K562 (cell line): ENCODE results near the gene CNOT1. TPM values are rescaled to one million over a fixed set of nuclear protein-coding genes. Genes with fewer than 3 reads are reported as not detected.

Experiments
- ATAC-seq: fragments of 200-7000 bp; cut with Tn5 transposase; 3 replicates; pipeline ENCODE4 v1.9.1; 2020; ENCODE audit warnings: moderate library complexity
- BruUV-seq: library from RNA; stranded (reverse); fragments of 400-500 nt; replicated peaks from 2 replicates; lab custom pipeline; 2021; lab: Mats Ljungman, UMichigan
- CTCF ChIA-PET: fragments of 300-600 bp; formaldehyde crosslinking; extraction: SDS; loops from one replicate; lab custom pipeline; 2021; ENCODE audit warnings: low intra/inter-chr PET ratio; lab: Yijun Ruan, JAX
- POLR2A ChIA-PET: fragments of 300-600, 350-650 bp; sonication (Branson Sonifier 250); formaldehyde crosslinking; extraction: SDS; loops from one replicate; lab custom pipeline; 2021; ENCODE audit warnings: antibody characterized with exemption, inconsistent platforms; lab: Yijun Ruan, JAX
- DNase-seq, 4 experiments: peaks; one replicate each; pipeline versions ENCODE4 v3.0.0 to v3.0.0-alpha.2; 2011 to 2018; ENCODE audit warnings: low spot score in 3 of 4, mixed read lengths in 3 of 4; ENCODE audit errors: extremely low read depth in 1 of 4
- FAIRE-seq: peaks from 2 replicates; lab custom pipeline; 2011; peaks lifted over from hg19 to GRCh38; lab: Jason Lieb, UNC
- H2AFZ ChIP-seq: 2 replicates; pipeline ENCODE4 v1.6.0; 2011; ENCODE audit warnings: low read depth, low read length, control low read depth, inconsistent platforms
- H3K27ac ChIP-seq: fragments of 200-600 bp; 3 replicates; pipeline ENCODE4 v1.8.0; 2011; ENCODE audit warnings: low read depth, mild to moderate bottlenecking, control low read depth, inconsistent platforms, low read length, moderate library complexity, mixed read lengths; ENCODE audit errors: extremely low read depth
- H3K27me3 ChIP-seq, 2 experiments: fragments of 300-600 bp in 1 of 2; 2 replicates in 1 of 2; 3 replicates in 1 of 2; pipeline versions ENCODE4 v1.6.0 to v1.8.0; 2011; ENCODE audit warnings: inconsistent platforms in 2 of 2, low read length in 2 of 2, mild to moderate bottlenecking in 1 of 2, mixed read lengths in 1 of 2, moderate library complexity in 1 of 2; ENCODE audit not compliant: control insufficient read depth in 2 of 2, insufficient read depth in 2 of 2
- H3K36me3 ChIP-seq: fragments of 300-600 bp; 3 replicates; pipeline ENCODE4 v1.8.0; 2011; ENCODE audit warnings: mild to moderate bottlenecking, low read length, inconsistent platforms; ENCODE audit not compliant: control insufficient read depth, insufficient read depth
- H3K4me1 ChIP-seq, 2 experiments: fragments of 200-600 bp in 1 of 2; replicated peaks in 1 of 2; 2 replicates in 1 of 2; 3 replicates in 1 of 2; pipeline versions ENCODE4 v1.5.1 to v1.8.0; 2011; ENCODE audit warnings: inconsistent platforms in 2 of 2, low read length in 2 of 2, mild to moderate bottlenecking in 1 of 2, mixed read lengths in 1 of 2, moderate library complexity in 1 of 2; ENCODE audit not compliant: control insufficient read depth in 2 of 2, insufficient read depth in 2 of 2
- H3K4me2 ChIP-seq: 2 replicates; pipeline ENCODE4 v1.6.1; 2011; ENCODE audit warnings: low read length, control low read depth, inconsistent platforms, mixed read lengths; ENCODE audit not compliant: insufficient read depth
- H3K4me3 ChIP-seq: fragments of 200-600 bp; sonication (generic), shearing (Covaris generic); 2 replicates; pipeline ENCODE4 v1.5.1; 2016; ENCODE audit warnings: control low read depth, inconsistent platforms
- H3K79me2 ChIP-seq: fragments of 200-600 bp; 3 replicates; pipeline ENCODE4 v1.8.0; 2011; ENCODE audit warnings: low read length, inconsistent platforms; ENCODE audit not compliant: control insufficient read depth, insufficient read depth
- H3K9ac ChIP-seq, 2 experiments: 2 replicates each; pipeline versions ENCODE4 v1.6.0 to v1.6.1; 2011; ENCODE audit warnings: low read depth in 2 of 2, low read length in 2 of 2, control low read depth in 1 of 2, inconsistent platforms in 1 of 2, mild to moderate bottlenecking in 1 of 2, mixed read lengths in 1 of 2; ENCODE audit not compliant: insufficient read depth in 1 of 2
- H3K9me1 ChIP-seq: one replicate; pipeline ENCODE4 v1.6.0; 2011; ENCODE audit warnings: inconsistent platforms, mild to moderate bottlenecking, low read length, moderate library complexity; ENCODE audit not compliant: control insufficient read depth, insufficient read depth
- H3K9me3 ChIP-seq: replicated peaks from 2 replicates; pipeline ENCODE4 v1.5.1; 2011; ENCODE audit warnings: low read depth, low read length, inconsistent platforms; ENCODE audit not compliant: control insufficient read depth, insufficient read depth
- H4K20me1 ChIP-seq: replicated peaks from 2 replicates; pipeline ENCODE4 v1.6.1; 2011; ENCODE audit warnings: low read length, inconsistent platforms, mixed read lengths; ENCODE audit not compliant: control insufficient read depth, insufficient read depth
- ATF4 ChIP-seq: fragments of 450-650 bp; formaldehyde crosslinking; IDR thresholded peaks from 2 replicates; pipeline ENCODE4 v1.4.0; 2022; ENCODE audit warnings: mild to moderate bottlenecking, moderate library complexity
- C11orf30 ChIP-seq: fragments of 450-650 bp; IDR thresholded peaks from 2 replicates; pipeline ENCODE4 v1.6.1; 2016; ENCODE audit warnings: low read depth, mild to moderate bottlenecking
- EZH2 ChIP-seq: IDR thresholded peaks from 2 replicates; pipeline ENCODE4 v1.6.1; 2012; ENCODE audit warnings: low read depth, mild to moderate bottlenecking, inconsistent platforms, low read length, borderline replicate concordance
- GMEB1 ChIP-seq: fragments of 250-450 bp; sonication (Bioruptor Pico); IDR thresholded peaks from 2 replicates; pipeline ENCODE4 v1.4.0; 2020; ENCODE audit warnings: mild to moderate bottlenecking
- HDAC6 ChIP-seq: IDR thresholded peaks from 2 replicates; pipeline ENCODE4 v1.6.1; 2012; ENCODE audit warnings: low read depth, mild to moderate bottlenecking, control low read depth, inconsistent platforms, low read length, moderate library complexity
- HIVEP1 ChIP-seq: fragments of 250-450 bp; sonication (Bioruptor Pico); IDR thresholded peaks from 2 replicates; pipeline ENCODE4 v1.4.0; 2020; ENCODE audit warnings: mild to moderate bottlenecking
- HNRNPH1 ChIP-seq: fragments of 200-400 bp; formaldehyde crosslinking; optimal IDR thresholded peaks from 2 replicates; pipeline ENCODE3; 2017; ENCODE audit warnings: low read depth, mild to moderate bottlenecking, low read length, moderate library complexity
- HNRNPL ChIP-seq: fragments of 200-400 bp; formaldehyde crosslinking; IDR thresholded peaks from 2 replicates; pipeline ENCODE4 v1.6.1; 2017; ENCODE audit warnings: low read depth, mild to moderate bottlenecking, low read length
- IRF2 ChIP-seq: sonication (generic); formaldehyde crosslinking; IDR thresholded peaks from 2 replicates; pipeline ENCODE4 v1.8.1; 2022; ENCODE audit warnings: mild to moderate bottlenecking, missing genetic modification reagents
- NFRKB ChIP-seq: fragments of 450-650 bp; IDR thresholded peaks from 2 replicates; pipeline ENCODE4 v1.6.1; 2016; ENCODE audit warnings: low read depth
- NUFIP1 ChIP-seq: fragments of 450-650 bp; IDR thresholded peaks from 2 replicates; pipeline ENCODE4 v1.6.1; 2018; ENCODE audit not compliant: partially characterized antibody
- PHF20 ChIP-seq: fragments of 450-650 bp; IDR thresholded peaks from 2 replicates; pipeline ENCODE4 v1.6.1; 2018; ENCODE audit not compliant: partially characterized antibody
- SAFB2 ChIP-seq: fragments of 200-400 bp; formaldehyde crosslinking; IDR thresholded peaks from 2 replicates; pipeline ENCODE4 v1.6.1; 2018; ENCODE audit warnings: borderline replicate concordance, low read length, low read depth, moderate library complexity; ENCODE audit not compliant: severe bottlenecking
- SETDB1 ChIP-seq: IDR thresholded peaks from one replicate; pipeline ENCODE4 v1.6.1; 2012; ENCODE audit warnings: low read length, control low read depth, inconsistent platforms
- TAL1 ChIP-seq: fragments of 450-650 bp; IDR thresholded peaks from 2 replicates; pipeline ENCODE4 v1.6.1; 2016; ENCODE audit warnings: mild to moderate bottlenecking
- THRAP3 ChIP-seq: fragments of 450-650 bp; IDR thresholded peaks from 2 replicates; pipeline ENCODE4 v1.6.1; 2016; ENCODE audit warnings: mild to moderate bottlenecking, inconsistent platforms, borderline replicate concordance
- ZBTB49 ChIP-seq: sonication (generic); formaldehyde crosslinking; IDR thresholded peaks from 2 replicates; pipeline ENCODE4 v1.8.0; 2022; ENCODE audit warnings: missing genetic modification reagents, mild to moderate bottlenecking, borderline replicate concordance
- ZNF324 ChIP-seq: fragments of 250-450 bp; sonication (Bioruptor Pico); IDR thresholded peaks from 2 replicates; pipeline ENCODE4 v1.4.0; 2020; ENCODE audit warnings: mild to moderate bottlenecking
- ZNF431 ChIP-seq: sonication (generic); formaldehyde crosslinking; IDR thresholded peaks from 2 replicates; pipeline ENCODE4 v1.8.0; 2022; ENCODE audit warnings: mild to moderate bottlenecking, missing genetic modification reagents
- ZNF785 ChIP-seq: fragments of 250-450 bp; sonication (Bioruptor Pico); IDR thresholded peaks from 2 replicates; pipeline ENCODE4 v1.4.0; 2020; ENCODE audit warnings: mild to moderate bottlenecking
- WGBS: fragments of 100-300 bp; shearing (Covaris generic); methylation state at CpG from one replicate; pipeline ENCODE4 v1.1.6; 2016; ENCODE audit warnings: low coverage, mixed read lengths; ENCODE audit not compliant: insufficient coverage; ENCODE audit errors: missing lambda C conversion rate; 5-methylcytosine and 5-hydroxymethylcytosine counted together
- in situ Hi-C: fragments of 300-500 bp; cut with MboI; formaldehyde crosslinking; loops from 4 replicates; pipeline ENCODE4 v1.15.0; 2018; ENCODE audit warnings: inconsistent platforms, mixed read lengths
- intact Hi-C: fragments of 100-400 bp; cut with micrococcal nuclease; formaldehyde crosslinking; loops from 2 replicates; pipeline ENCODE4 v1.14.2; 2022
- polyA plus RNA-seq, 8 experiments: library from polyadenylated mRNA; depleted of rRNA in 4 of 8; stranded (reverse) in 5 of 8; unstranded in 3 of 8; fragments of >200 nt; fragmentation: Nextera tagmentation in 2 of 8; fragmentation: Illumina TruSeq in 1 of 8; extraction: Ambion mirVana in 2 of 8; extraction: Trizol in 1 of 8; gene quantifications; 2 replicates each; pipeline versions ENCODE4 v1.2.1 to v1.2.3, GENCODE V29; 2011 to 2014; ENCODE audit warnings: inconsistent platforms in 1 of 8, missing spikeins in 1 of 8
- total RNA-seq, 7 experiments: library from RNA; depleted of rRNA in 6 of 7; stranded (reverse); fragments of >200 nt in 6 of 7; fragmentation: Illumina TruSeq in 2 of 7; extraction: Trizol in 2 of 7; gene quantifications; 2 replicates each; pipeline versions ENCODE4 v1.2.1 to v1.2.3, GENCODE V29; 2011 to 2021; ENCODE audit warnings: low replicate concordance in 1 of 7

The CNOT1 gene
- total and polyA plus RNA-seq, 9 of the 15 experiments (the other 6 are each of a cell fraction or from before 2014, with no cell fraction given) = 110 to 270 (median 220) TPM

GRCh38 chr16:58624209-58624608 is 5.4 kb downstream of the CNOT1 start (continued):
- no peak for TF ChIP-seq SAFB2
- TF ChIP-seq ATF4 (CRISPR knock-in tag) = no peak
- no peak for TF ChIP-seq NFRKB
- no peak for TF ChIP-seq IRF2
- TF ChIP-seq TAL1 = no peak

GRCh38 chr16:58620396-58620795 is 9.2 kb downstream of the CNOT1 start:
- CTCF ChIA-PET = no interaction called here
- no peaks in the 10 kb centered on the region for H3K9me1 ChIP-seq
- no TSS peak for BruUV-seq
- in situ Hi-C loops = no loop called here
- H3K27me3 ChIP-seq = no peaks in the 10 kb centered on the region
- peak; percentile 17; the same call in 2 of the 3 replicates for ATAC-seq
- peaks cover 98% of the 10 kb centered on the region for H3K79me2 ChIP-seq
- 91% methylated on average over 10 of the region's 10 CpGs for WGBS
- H4K20me1 ChIP-seq = peaks cover 7% of the 10 kb centered on the region; the same call in 1 of the 2 replicates
- no peak overlapping the region for H2AFZ ChIP-seq
- no peak overlapping the region for H3K4me2 ChIP-seq
- no peak for DNase-seq
- H3K9me3 ChIP-seq = no peaks in the 10 kb centered on the region
- intact Hi-C loops = no loop called here
- no peaks in the 10 kb centered on the region; a peak in 1 of 5 replicates for H3K4me1 ChIP-seq
- H3K9ac ChIP-seq = 0 out of 4 replicates have a peak overlapping the region, but pooled peaks of 1 of the 2 experiments have one; percentile 7
- H3K27ac ChIP-seq = no peak overlapping the region
- POLR2A ChIA-PET = interaction anchor here (0.6 to 1.5 kb wide), 3 partner anchors 11 to 121 kb away, joined by 3 to 4 read pairs (median 3); partner anchors contain the start of gene NDRG4
- no peak overlapping the region for H3K4me3 ChIP-seq
- FAIRE-seq = no peak
- H3K36me3 ChIP-seq = peaks cover 87% of the 10 kb centered on the region
- TF ChIP-seq NUFIP1 (no peak), THRAP3 (no peak), ZNF431 (CRISPR knock-in tag) (no peak), C11orf30 (no peak), SETDB1 (no peak), HDAC6 (no peak), ZBTB49 (CRISPR knock-in tag) (no peak), PHF20 (no peak), HIVEP1 (CRISPR knock-in tag) (no peak), EZH2 (no peak), HNRNPH1 (no peak), ZNF785 (CRISPR knock-in tag) (no peak), GMEB1 (CRISPR knock-in tag) (no peak), ZNF324 (CRISPR knock-in tag) (no peak), HNRNPL (no peak)
